GM18951 (cell line): ENCODE results near the gene GCK.

Experiments
- POLR2A ChIP-seq: IDR thresholded peaks from 4 replicates; pipeline ENCODE4 v1.6.1; 2011; ENCODE audit warnings: mild to moderate bottlenecking; ENCODE audit not compliant: insufficient read length, insufficient read depth; ENCODE audit errors: extremely low read depth
- in situ Hi-C: fragments of 300-500 bp; cut with MboI; formaldehyde crosslinking; loops from one replicate; pipeline ENCODE4 v1.12.0; 2022; ENCODE audit warnings: low sequenced_read_pairs, mixed read lengths, inconsistent platforms; ENCODE audit not compliant: unreplicated experiment

The GCK gene

GRCh38 chr7:44191171-44191570 lies 1.9 kb upstream of the GCK start:
- in situ Hi-C loops: no loop called here
- no peak for TF ChIP-seq POLR2A

- TF ChIP-seq POLR2A: no peak
- in situ Hi-C loops: no loop called here
These were observed 994 bp upstream of the GCK start for GRCh38 chr7:44189993-44190872.

GRCh38 chr7:44188480-44189225 lies 586 bp downstream of the GCK start:
- no peak for TF ChIP-seq POLR2A
- in situ Hi-C loops: no loop called here

GRCh38 chr7:44187636-44188416 lies 1.4 kb downstream of the GCK start:
- no peak for TF ChIP-seq POLR2A
- in situ Hi-C loops: no loop called here

GRCh38 chr7:44186736-44187135 lies 2.5 kb downstream of the GCK start:
- no peak for TF ChIP-seq POLR2A
- in situ Hi-C loops: no loop called here

- in situ Hi-C loops: no loop called here
- TF ChIP-seq POLR2A: no peak
These were observed 3.5 kb downstream of the GCK start for GRCh38 chr7:44185729-44186128.

- TF ChIP-seq POLR2A: no peak
- in situ Hi-C loops: no loop called here
These were observed 4.3 kb downstream of the GCK start for GRCh38 chr7:44184873-44185446.

GRCh38 chr7:44184206-44184872 lies 4.9 kb downstream of the GCK start:
- in situ Hi-C loops: no loop called here
- TF ChIP-seq POLR2A: no peak

GRCh38 chr7:44183386-44183785 lies 5.9 kb downstream of the GCK start:
- in situ Hi-C loops: no loop called here
- no peak for TF ChIP-seq POLR2A

- in situ Hi-C loops: no loop called here
- no peak for TF ChIP-seq POLR2A
These were observed 6.4 kb downstream of the GCK start for GRCh38 chr7:44182827-44183226.

GRCh38 chr7:44180631-44181030 lies 8.6 kb downstream of the GCK start:
- in situ Hi-C loops: no loop called here
- no peak for TF ChIP-seq POLR2A

GRCh38 chr7:44177570-44178131 lies 11.6 kb downstream of the GCK start:
- in situ Hi-C loops: no loop called here
- no peak for TF ChIP-seq POLR2A
